Suprapubic skin (tissue), 3 donors: Measurements from ENCODE around the gene SLC9A9.

ENCODE experiments used
- POLR2AphosphoS5 ChIP-seq, 3 donors: sonication (generic); formaldehyde crosslinking; IDR thresholded peaks; one replicate each; pipeline ENCODE4 v1.6.1; 2017; ENCODE audit warnings: antibody characterized with exemption in 3 of 3
- TF ChIP-seq, protein P1 (sequence below), 2 donors: fragments of 200-600 bp in 1 of 2; fragments of 450-650 bp in 1 of 2; sonication (generic) in 1 of 2; IDR thresholded peaks; one replicate each; pipeline ENCODE4 v1.5.1; 2016 to 2019; ENCODE audit warnings: antibody characterized with exemption in 2 of 2, mild to moderate bottlenecking in 1 of 2, moderate library complexity in 1 of 2

DNA sequence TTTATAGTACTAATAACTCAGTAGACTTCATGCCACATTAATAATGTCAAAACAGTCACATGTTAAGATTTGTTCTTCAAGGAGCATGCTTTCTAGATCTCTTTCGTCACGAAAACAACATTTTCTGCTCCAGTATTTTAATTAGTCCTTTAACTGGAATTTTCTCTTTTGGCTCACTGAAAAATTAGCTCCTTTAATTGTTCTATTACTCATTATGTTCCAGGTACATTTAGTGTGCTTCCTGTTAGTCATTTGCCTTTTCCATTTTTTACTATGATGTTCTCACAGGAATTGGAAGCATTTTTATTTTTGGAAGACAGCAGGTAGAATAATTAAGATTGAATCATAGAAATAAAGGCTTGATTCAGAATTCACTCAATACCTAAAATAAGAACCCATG is 111.2 kb downstream of the SLC9A9 start:
- TF ChIP-seq POLR2AphosphoS5 (IDR thresholded peaks at IDR 0.05) = no peak
- TF ChIP-seq, protein P1, sequence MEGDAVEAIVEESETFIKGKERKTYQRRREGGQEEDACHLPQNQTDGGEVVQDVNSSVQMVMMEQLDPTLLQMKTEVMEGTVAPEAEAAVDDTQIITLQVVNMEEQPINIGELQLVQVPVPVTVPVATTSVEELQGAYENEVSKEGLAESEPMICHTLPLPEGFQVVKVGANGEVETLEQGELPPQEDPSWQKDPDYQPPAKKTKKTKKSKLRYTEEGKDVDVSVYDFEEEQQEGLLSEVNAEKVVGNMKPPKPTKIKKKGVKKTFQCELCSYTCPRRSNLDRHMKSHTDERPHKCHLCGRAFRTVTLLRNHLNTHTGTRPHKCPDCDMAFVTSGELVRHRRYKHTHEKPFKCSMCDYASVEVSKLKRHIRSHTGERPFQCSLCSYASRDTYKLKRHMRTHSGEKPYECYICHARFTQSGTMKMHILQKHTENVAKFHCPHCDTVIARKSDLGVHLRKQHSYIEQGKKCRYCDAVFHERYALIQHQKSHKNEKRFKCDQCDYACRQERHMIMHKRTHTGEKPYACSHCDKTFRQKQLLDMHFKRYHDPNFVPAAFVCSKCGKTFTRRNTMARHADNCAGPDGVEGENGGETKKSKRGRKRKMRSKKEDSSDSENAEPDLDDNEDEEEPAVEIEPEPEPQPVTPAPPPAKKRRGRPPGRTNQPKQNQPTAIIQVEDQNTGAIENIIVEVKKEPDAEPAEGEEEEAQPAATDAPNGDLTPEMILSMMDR (IDR thresholded peaks at IDR 0.05) = no peak
